Measurements from ENCODE around the gene MS4A4A. TPM values are rescaled to one million over a fixed set of nuclear protein-coding genes. Genes with fewer than 3 reads are reported as not detected.

The MS4A4A gene
- total and polyA plus RNA-seq, 2 of the 4 experiments (the other 2 are of a cell fraction), result not detected

DNA sequence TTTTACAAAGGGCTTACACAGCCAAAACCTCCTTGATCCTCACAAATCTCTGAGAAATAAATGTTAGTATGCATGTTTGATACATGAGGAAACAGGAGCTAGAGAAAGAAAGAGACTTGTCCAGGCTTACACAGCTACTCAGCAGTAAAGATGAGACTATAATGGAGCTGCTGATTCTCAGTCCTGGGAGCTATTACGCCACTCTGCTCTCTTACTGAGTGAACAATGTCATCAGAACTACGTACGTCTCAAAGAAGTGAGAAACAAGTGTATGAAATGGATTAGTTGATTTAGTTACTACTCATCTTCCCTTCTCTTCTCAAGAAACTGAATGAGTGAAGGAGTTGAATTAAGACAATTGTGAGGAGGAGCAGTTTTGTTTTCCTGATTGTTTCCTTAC lies 58.9 kb downstream of the MS4A4A start:
- Histone ChIP-seq H2BK15ac (ENCODE audit: low read depth, low read length) (no peak overlapping the region), H3K4me2 (ENCODE audit: low read depth, low read length) (no peak overlapping the region), H3K56ac (ENCODE audit: extremely low read depth, insufficient read depth, low read length) (no peak overlapping the region), H2AK9ac (replicated peaks; ENCODE audit: low read depth, low read length, poor library complexity) (no peak overlapping the region), H3K79me1 (ENCODE audit: low read depth in 1 of 2, low read length in 2 of 2) (no peaks in the 10 kb centered on the region), H3K4ac (ENCODE audit: low read depth, low read length) (no peak overlapping the region), H3K4me1 (ENCODE audit: control insufficient read depth, insufficient read depth, low read length) (no peaks in the 10 kb centered on the region), H4K91ac (ENCODE audit: insufficient read depth, low read depth, low read length) (no peak overlapping the region), H4K20me1 (ENCODE audit: insufficient read depth, low read length) (no peaks in the 10 kb centered on the region), H3K4me3 (ENCODE audit: insufficient read depth, low read depth, low read length) (no peak overlapping the region), H3K36me3 (ENCODE audit: control insufficient read depth, insufficient read depth, low read length) (no peaks in the 10 kb centered on the region), H4K5ac (ENCODE audit: low read depth, low read length) (no peak overlapping the region), H2BK120ac (ENCODE audit: low read depth, low read length) (no peak overlapping the region), H3K18ac (ENCODE audit: low read depth, low read length) (no peak overlapping the region), H3K27ac (ENCODE audit: insufficient read depth, low read length) (no peak overlapping the region), H2AFZ (replicated peaks; ENCODE audit: low read length, poor library complexity) (no peak overlapping the region), H2BK5ac (ENCODE audit: low read depth, low read length, poor library complexity, severe bottlenecking) (no peak overlapping the region), H2BK20ac (ENCODE audit: low read depth, low read length) (no peak overlapping the region), H3K23ac (ENCODE audit: low read depth, low read length) (no peak overlapping the region), H3K14ac (replicated peaks; ENCODE audit: low read depth, low read length) (no peak overlapping the region), H3K9ac (ENCODE audit: low read depth, low read length) (no peak overlapping the region), H2AK5ac (ENCODE audit: low read depth, low read length) (no peak overlapping the region), H3K9me1 (ENCODE audit: insufficient read depth, low read length) (no peaks in the 10 kb centered on the region), H4K8ac (ENCODE audit: low read depth in 2 of 2, low read length in 2 of 2) (no peak overlapping the region), H3K27me3 (ENCODE audit: control insufficient read depth, insufficient read depth, low read length) (no peaks in the 10 kb centered on the region), H3K9me3 (ENCODE audit: control insufficient read depth, insufficient read depth, low read length) (no peaks in the 10 kb centered on the region; the same call in 1 of the 2 replicates)
- intact Hi-C loops (cut with micrococcal nuclease), result no loop called here
- dilution Hi-C loops (cut with HindIII; ENCODE audit: low sequenced_read_pairs, unreplicated experiment), result no loop called here
- in situ Hi-C loops (cut with MboI; ENCODE audit: low sequenced_read_pairs), result no loop called here
- TF ChIP-seq POLR2A (IDR thresholded peaks at IDR 0.05; ENCODE audit: low read depth, low read length), result no peak
- TF ChIP-seq BHLHE40 (IDR thresholded peaks at IDR 0.05; ENCODE audit: low read depth, low read length), result no peak
- TF ChIP-seq CHD1 (IDR thresholded peaks at IDR 0.05; ENCODE audit: low read depth, low read length), result no peak
- TF ChIP-seq, protein P1, sequence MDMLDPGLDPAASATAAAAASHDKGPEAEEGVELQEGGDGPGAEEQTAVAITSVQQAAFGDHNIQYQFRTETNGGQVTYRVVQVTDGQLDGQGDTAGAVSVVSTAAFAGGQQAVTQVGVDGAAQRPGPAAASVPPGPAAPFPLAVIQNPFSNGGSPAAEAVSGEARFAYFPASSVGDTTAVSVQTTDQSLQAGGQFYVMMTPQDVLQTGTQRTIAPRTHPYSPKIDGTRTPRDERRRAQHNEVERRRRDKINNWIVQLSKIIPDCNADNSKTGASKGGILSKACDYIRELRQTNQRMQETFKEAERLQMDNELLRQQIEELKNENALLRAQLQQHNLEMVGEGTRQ (IDR thresholded peaks at IDR 0.05; ENCODE audit: low read depth, low read length), result no peak
- no peak for TF ChIP-seq RCOR1 (IDR thresholded peaks at IDR 0.05; ENCODE audit: insufficient replicate concordance, low read length)
- TF ChIP-seq, protein P2, sequence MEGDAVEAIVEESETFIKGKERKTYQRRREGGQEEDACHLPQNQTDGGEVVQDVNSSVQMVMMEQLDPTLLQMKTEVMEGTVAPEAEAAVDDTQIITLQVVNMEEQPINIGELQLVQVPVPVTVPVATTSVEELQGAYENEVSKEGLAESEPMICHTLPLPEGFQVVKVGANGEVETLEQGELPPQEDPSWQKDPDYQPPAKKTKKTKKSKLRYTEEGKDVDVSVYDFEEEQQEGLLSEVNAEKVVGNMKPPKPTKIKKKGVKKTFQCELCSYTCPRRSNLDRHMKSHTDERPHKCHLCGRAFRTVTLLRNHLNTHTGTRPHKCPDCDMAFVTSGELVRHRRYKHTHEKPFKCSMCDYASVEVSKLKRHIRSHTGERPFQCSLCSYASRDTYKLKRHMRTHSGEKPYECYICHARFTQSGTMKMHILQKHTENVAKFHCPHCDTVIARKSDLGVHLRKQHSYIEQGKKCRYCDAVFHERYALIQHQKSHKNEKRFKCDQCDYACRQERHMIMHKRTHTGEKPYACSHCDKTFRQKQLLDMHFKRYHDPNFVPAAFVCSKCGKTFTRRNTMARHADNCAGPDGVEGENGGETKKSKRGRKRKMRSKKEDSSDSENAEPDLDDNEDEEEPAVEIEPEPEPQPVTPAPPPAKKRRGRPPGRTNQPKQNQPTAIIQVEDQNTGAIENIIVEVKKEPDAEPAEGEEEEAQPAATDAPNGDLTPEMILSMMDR (conservative IDR thresholded peaks at IDR 0.05; ENCODE audit: low read depth, low read length), result no peak
- TF ChIP-seq CEBPB (IDR thresholded peaks at IDR 0.05; ENCODE audit: low read depth, low read length), result no peak
- no peak for TF ChIP-seq MXI1 (IDR thresholded peaks at IDR 0.05; ENCODE audit: borderline replicate concordance, low read depth, low read length)
- no peak for TF ChIP-seq FOS (IDR thresholded peaks at IDR 0.05; ENCODE audit: low read depth, low read length)
- TF ChIP-seq, protein P3, sequence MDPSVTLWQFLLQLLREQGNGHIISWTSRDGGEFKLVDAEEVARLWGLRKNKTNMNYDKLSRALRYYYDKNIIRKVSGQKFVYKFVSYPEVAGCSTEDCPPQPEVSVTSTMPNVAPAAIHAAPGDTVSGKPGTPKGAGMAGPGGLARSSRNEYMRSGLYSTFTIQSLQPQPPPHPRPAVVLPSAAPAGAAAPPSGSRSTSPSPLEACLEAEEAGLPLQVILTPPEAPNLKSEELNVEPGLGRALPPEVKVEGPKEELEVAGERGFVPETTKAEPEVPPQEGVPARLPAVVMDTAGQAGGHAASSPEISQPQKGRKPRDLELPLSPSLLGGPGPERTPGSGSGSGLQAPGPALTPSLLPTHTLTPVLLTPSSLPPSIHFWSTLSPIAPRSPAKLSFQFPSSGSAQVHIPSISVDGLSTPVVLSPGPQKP (IDR thresholded peaks at IDR 0.05; ENCODE audit: borderline replicate concordance, low read depth, low read length), result no peak
- no peak for TF ChIP-seq RFX5 (IDR thresholded peaks at IDR 0.05; ENCODE audit: low read depth, low read length)
- TF ChIP-seq MAZ (IDR thresholded peaks at IDR 0.05; ENCODE audit: borderline replicate concordance, low read depth, low read length), result no peak
- ATAC-seq (ENCODE audit: low read depth), result no peak
- BruUV-seq (replicated peaks), result no TSS peak
- DNase-seq, result no peak
- no CpG with 5 or more reads among the region's 3 CpGs for WGBS, 2 experiments (ENCODE audit: extremely low coverage in 2 of 2, insufficient read length in 1 of 2)
- POLR2A ChIA-PET (ENCODE audit: unreplicated experiment), result no interaction called here
- CTCF ChIA-PET, result no interaction called here

All from IMR-90 (cell line).